HepG2 (cell line): ENCODE data around the gene DLEC1. TPM values are rescaled to one million over a fixed set of nuclear protein-coding genes. Genes with fewer than 3 reads are reported as not detected.
"Not testable (repeated sequence)": the region's sequence is repeated elsewhere in the genome, so short reads cannot be mapped to it uniquely, and the experiment has no call there.

ENCODE experiments used
- ATAC-seq: fragments of 200-7000 bp; cut with Tn5 transposase; 3 replicates; pipeline ENCODE4 v1.9.1; 2020; ENCODE audit warnings: mild to moderate bottlenecking, moderate library complexity
- BruUV-seq: library from RNA; stranded (reverse); fragments of 400-500 nt; replicated peaks from 2 replicates; lab custom pipeline; 2021; lab: Mats Ljungman, UMichigan
- CTCF ChIA-PET: fragments of 300-600 bp; formaldehyde crosslinking; extraction: SDS; loops from one replicate; lab custom pipeline; 2021; ENCODE audit warnings: low total read pairs, inconsistent platforms, low intra/inter-chr PET ratio; lab: Yijun Ruan, JAX
- POLR2A ChIA-PET: fragments of 350-600 bp; sonication (Branson Sonifier 250); formaldehyde crosslinking; loops from one replicate; lab custom pipeline; 2020; ENCODE audit warnings: antibody characterized with exemption, inconsistent platforms; lab: Yijun Ruan, JAX
- DNase-seq: peaks from one replicate; pipeline ENCODE4 v3.0.0-alpha.2; 2015; ENCODE audit warnings: low spot score
- FAIRE-seq: peaks from 3 replicates; lab custom pipeline; 2011; peaks lifted over from hg19 to GRCh38; lab: Jason Lieb, UNC
- H2AFZ ChIP-seq: one replicate; pipeline ENCODE4 v1.6.1; 2011; ENCODE audit warnings: low read length, inconsistent platforms
- H3K27ac ChIP-seq: fragments of 300-600 bp; 3 replicates; pipeline ENCODE4 v1.8.0; 2011; ENCODE audit warnings: mixed run types, mild to moderate bottlenecking, mixed read lengths, low read length, inconsistent platforms; ENCODE audit not compliant: insufficient read depth; ENCODE audit errors: extremely low read length
- H3K27me3 ChIP-seq, 2 experiments: fragments of 200-600 bp in 1 of 2; 2 replicates in 1 of 2; 3 replicates in 1 of 2; pipeline versions ENCODE4 v1.6.0 to v1.8.0; 2011; ENCODE audit warnings: low read length in 2 of 2, mild to moderate bottlenecking in 2 of 2, moderate library complexity in 2 of 2, inconsistent platforms in 1 of 2; ENCODE audit not compliant: insufficient read depth in 2 of 2, control insufficient read depth in 1 of 2
- H3K36me3 ChIP-seq, 2 experiments: fragments of 200-600 bp in 1 of 2; replicated peaks in 1 of 2; 2 replicates in 1 of 2; 3 replicates in 1 of 2; pipeline versions ENCODE4 v1.5.1 to v1.8.0; 2011; ENCODE audit warnings: low read length in 2 of 2, inconsistent platforms in 1 of 2; ENCODE audit not compliant: insufficient read depth in 2 of 2, control insufficient read depth in 1 of 2
- H3K4me1 ChIP-seq: 2 replicates; pipeline ENCODE4 v1.5.1; 2012; ENCODE audit warnings: low read length, inconsistent platforms; ENCODE audit not compliant: insufficient read depth
- H3K4me2 ChIP-seq: 2 replicates; pipeline ENCODE4 v1.6.0; 2011; ENCODE audit warnings: low read depth, low read length, inconsistent platforms
- H3K4me3 ChIP-seq, 3 experiments: fragments of 200-600 bp in 1 of 3; sonication (generic), shearing (Covaris generic) in 1 of 3; replicated peaks in 1 of 3; 2 replicates each; pipeline ENCODE4 v1.5.1; 2011 to 2016; ENCODE audit warnings: low read length in 3 of 3, inconsistent platforms in 2 of 3, low read depth in 2 of 3, mild to moderate bottlenecking in 2 of 3, control low read depth in 1 of 3, mixed read lengths in 1 of 3; ENCODE audit not compliant: insufficient read depth in 1 of 3
- H3K79me2 ChIP-seq: one replicate; pipeline ENCODE4 v1.6.1; 2011; ENCODE audit warnings: low read length, inconsistent platforms; ENCODE audit not compliant: insufficient read depth
- H3K9ac ChIP-seq: 2 replicates; pipeline ENCODE4 v1.6.0; 2011; ENCODE audit warnings: mild to moderate bottlenecking, low read depth, low read length, inconsistent platforms; ENCODE audit not compliant: insufficient read depth
- H3K9me3 ChIP-seq: 2 replicates; pipeline ENCODE4 v1.5.1; 2012; ENCODE audit warnings: mild to moderate bottlenecking, low read length
- H4K20me1 ChIP-seq: 2 replicates; pipeline ENCODE4 v1.6.0; 2011; ENCODE audit warnings: inconsistent platforms, mild to moderate bottlenecking, low read length, moderate library complexity; ENCODE audit not compliant: insufficient read depth
- ARNTL ChIP-seq: sonication (generic); formaldehyde crosslinking; IDR thresholded peaks from 2 replicates; pipeline ENCODE4 v1.4.0; 2020; ENCODE audit warnings: mild to moderate bottlenecking, missing genetic modification reagents
- CEBPG ChIP-seq: IDR thresholded peaks from 2 replicates; pipeline ENCODE4 v1.6.1; 2016
- FOXA1 ChIP-seq, 2 experiments: fragments of 450-650 bp in 1 of 2; sonication (generic) in 1 of 2; formaldehyde crosslinking in 1 of 2; IDR thresholded peaks; 2 replicates each; pipeline versions ENCODE4 v1.4.0 to v1.6.1; 2016 to 2020; ENCODE audit warnings: missing genetic modification reagents in 1 of 2
- FOXA3 ChIP-seq: IDR thresholded peaks from 2 replicates; pipeline ENCODE4 v1.6.1; 2016; ENCODE audit warnings: missing genetic modification reagents, missing compliant biosample characterization
- GFI1 ChIP-seq: sonication (generic); formaldehyde crosslinking; IDR thresholded peaks from 2 replicates; pipeline ENCODE4 v1.5.0; 2020; ENCODE audit warnings: missing genetic modification reagents, mild to moderate bottlenecking, borderline replicate concordance
- HDAC2 ChIP-seq: sonication (generic); formaldehyde crosslinking; IDR thresholded peaks from 2 replicates; pipeline ENCODE4 v1.4.0; 2020; ENCODE audit warnings: missing genetic modification reagents
- HMG20A ChIP-seq: IDR thresholded peaks from 2 replicates; pipeline ENCODE4 v1.6.1; 2016; ENCODE audit warnings: borderline replicate concordance
- IRF2 ChIP-seq: IDR thresholded peaks from 2 replicates; pipeline ENCODE4 v1.6.1; 2018; ENCODE audit warnings: missing genetic modification reagents, missing compliant biosample characterization
- NONO ChIP-seq, 2 experiments: fragments of 450-650 bp in 1 of 2; sonication (generic) in 1 of 2; formaldehyde crosslinking in 1 of 2; IDR thresholded peaks in 1 of 2; conservative IDR thresholded peaks in 1 of 2; 2 replicates each; pipeline versions ENCODE4 v1.6.1 to v1.8.0; 2017 to 2022; ENCODE audit warnings: mild to moderate bottlenecking in 1 of 2, missing genetic modification reagents in 1 of 2, moderate library complexity in 1 of 2
- RBFOX2 ChIP-seq: fragments of 200-400 bp; formaldehyde crosslinking; IDR thresholded peaks from 2 replicates; pipeline ENCODE4 v1.6.1; 2017; ENCODE audit warnings: low read depth, mild to moderate bottlenecking, low read length
- SAP130 ChIP-seq: IDR thresholded peaks from 2 replicates; pipeline ENCODE4 v1.6.1; 2016; ENCODE audit warnings: low read depth
- SIX4 ChIP-seq: sonication (generic); formaldehyde crosslinking; IDR thresholded peaks from 2 replicates; pipeline ENCODE4 v1.4.0; 2020; ENCODE audit warnings: missing genetic modification reagents
- THAP11 ChIP-seq: IDR thresholded peaks from 2 replicates; pipeline ENCODE4 v1.6.1; 2016; ENCODE audit warnings: missing biosample characterization, missing genetic modification reagents
- ZNF317 ChIP-seq: sonication (generic); formaldehyde crosslinking; IDR thresholded peaks from 2 replicates; pipeline ENCODE4 v1.5.0; 2020; ENCODE audit warnings: mild to moderate bottlenecking, missing genetic modification reagents
- ZNF605 ChIP-seq: sonication (generic); formaldehyde crosslinking; IDR thresholded peaks from 2 replicates; pipeline ENCODE4 v1.8.0; 2022; ENCODE audit warnings: mild to moderate bottlenecking, missing genetic modification reagents
- WGBS: methylation state at CpG from one replicate; pipeline ENCODE4 v1.1.6; 2017; ENCODE audit warnings: low lambda C conversion rate; 5-methylcytosine and 5-hydroxymethylcytosine counted together
- in situ Hi-C: cut with HindIII; loops from 2 replicates; pipeline ENCODE4 v1.10.0; 2017; ENCODE audit warnings: low pct_unique_long_range_greater_than_20kb; ENCODE audit not compliant: extremely low pct_ligation_motif_present
- intact Hi-C: fragments of 100-400 bp; cut with micrococcal nuclease; formaldehyde crosslinking; loops from one replicate; pipeline ENCODE4 v1.10.0; 2022; ENCODE audit not compliant: unreplicated experiment
- polyA plus RNA-seq, 8 experiments: library from polyadenylated mRNA; depleted of rRNA in 3 of 8; stranded (reverse) in 7 of 8; unstranded in 1 of 8; fragments of >200 nt; fragmentation: Illumina TruSeq in 4 of 8; extraction: Trizol in 4 of 8; gene quantifications; 2 replicates each; pipeline versions ENCODE4 v1.2.1 to v1.2.3, GENCODE V29; 2011 to 2016; ENCODE audit warnings: low read depth in 4 of 8, missing spikeins in 1 of 8, mixed read lengths in 1 of 8; ENCODE audit not compliant: insufficient read depth in 1 of 8
- total RNA-seq, 5 experiments: library from RNA; depleted of rRNA; stranded (reverse); fragments of >200 nt; fragmentation: Illumina TruSeq; extraction: Trizol; gene quantifications; 2 replicates each; pipeline ENCODE4 v1.2.3, GENCODE V29; 2016; ENCODE audit warnings: low read depth in 1 of 5
- TF ChIP-seq, protein P1 (sequence below), 2 experiments: sonication (generic) in 1 of 2; formaldehyde crosslinking in 1 of 2; IDR thresholded peaks; 2 replicates each; pipeline versions ENCODE4 v1.4.0 to v1.6.1; 2016 to 2020; ENCODE audit warnings: borderline replicate concordance in 1 of 2, low read depth in 1 of 2, mild to moderate bottlenecking in 1 of 2, missing genetic modification reagents in 1 of 2

DLEC1 gene
- total and polyA plus RNA-seq, 2 of the 13 experiments (the other 11 are each of a cell fraction or from before 2014, with no cell fraction given) = 0.09 TPM; not detected in 1

- FAIRE-seq (peak; percentile 67), DNase-seq (peak; percentile 70)
- H3K4me3 ChIP-seq = peak overlapping the region; percentile 85 to 96 (median 89)
- H3K4me2 ChIP-seq = peak overlapping the region; percentile 90
- BruUV-seq; H4K20me1 ChIP-seq; ATAC-seq; H2AFZ ChIP-seq; CTCF ChIA-PET; H3K27me3 ChIP-seq; H3K9me3 ChIP-seq; TF ChIP-seq NONO, FOXA1 (IDR thresholded peaks at IDR 0.05): not testable (repeated sequence)
- peak overlapping the region; percentile 97 for H3K27ac ChIP-seq
- H3K4me1 ChIP-seq = peaks cover 67% of the 10 kb centered on the region
- intact Hi-C loops = loop anchor here (10.0 kb wide), 1 partner anchor 110 kb away; no protein-coding TSS in a partner anchor
- peak overlapping the region; percentile 90 for H3K9ac ChIP-seq
- WGBS = 3% methylated on average over 9 of the region's 10 CpGs
- POLR2A ChIA-PET = interaction anchor here (1.5 to 6.9 kb wide), 6 partner anchors 8 to 321 kb away, joined by 6 to 87 read pairs (median 11); partner anchors contain the start of genes OXSR1 and XYLB
- peaks cover 71% of the 10 kb centered on the region for H3K79me2 ChIP-seq
- in situ Hi-C loops = loop anchor here (25.0 kb wide), 1 partner anchor 328 kb away; the partner anchor contains the start of gene ACVR2B
- H3K36me3 ChIP-seq = peaks cover 6 to 32% of the 10 kb centered on the region in 2 experiments
- TF ChIP-seq THAP11 (CRISPR knock-in tag) (peak; percentile 15; the same call in 1 of the 2 replicates), HDAC2 (CRISPR knock-in tag) (peak; percentile 25; the same call in 1 of the 2 replicates), RBFOX2 (peak; percentile 68), IRF2 (CRISPR knock-in tag) (peak; percentile 55; the same call in 1 of the 2 replicates), ARNTL (CRISPR knock-in tag) (peak; percentile 21; the same call in 1 of the 2 replicates), NONO (CRISPR knock-in tag; conservative IDR thresholded peaks at IDR 0.05) (peak; percentile 40; the same call in 1 of the 2 replicates), CEBPG (CRISPR knock-in tag) (peak; percentile 50), GFI1 (0 out of 2 replicates have a peak, but pooled peaks have one; percentile 50), SIX4 (CRISPR knock-in tag) (0 out of 2 replicates have a peak, but pooled peaks have one; percentile 1), HMG20A (CRISPR knock-in tag) (peak; percentile 27; the same call in 1 of the 2 replicates), FOXA1 (CRISPR knock-in tag; IDR thresholded peaks at IDR 0.05) (peak; percentile 56), SAP130 (CRISPR knock-in tag) (peak; percentile 91), ZNF605 (CRISPR knock-in tag) (peak; percentile 51; the same call in 1 of the 2 replicates), ZNF317 (CRISPR knock-in tag) (peak; percentile 96), FOXA3 (CRISPR knock-in tag) (peak; percentile 76)
- TF ChIP-seq, protein P1, sequence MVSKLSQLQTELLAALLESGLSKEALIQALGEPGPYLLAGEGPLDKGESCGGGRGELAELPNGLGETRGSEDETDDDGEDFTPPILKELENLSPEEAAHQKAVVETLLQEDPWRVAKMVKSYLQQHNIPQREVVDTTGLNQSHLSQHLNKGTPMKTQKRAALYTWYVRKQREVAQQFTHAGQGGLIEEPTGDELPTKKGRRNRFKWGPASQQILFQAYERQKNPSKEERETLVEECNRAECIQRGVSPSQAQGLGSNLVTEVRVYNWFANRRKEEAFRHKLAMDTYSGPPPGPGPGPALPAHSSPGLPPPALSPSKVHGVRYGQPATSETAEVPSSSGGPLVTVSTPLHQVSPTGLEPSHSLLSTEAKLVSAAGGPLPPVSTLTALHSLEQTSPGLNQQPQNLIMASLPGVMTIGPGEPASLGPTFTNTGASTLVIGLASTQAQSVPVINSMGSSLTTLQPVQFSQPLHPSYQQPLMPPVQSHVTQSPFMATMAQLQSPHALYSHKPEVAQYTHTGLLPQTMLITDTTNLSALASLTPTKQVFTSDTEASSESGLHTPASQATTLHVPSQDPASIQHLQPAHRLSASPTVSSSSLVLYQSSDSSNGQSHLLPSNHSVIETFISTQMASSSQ (IDR thresholded peaks at IDR 0.05; ENCODE audit: low read depth) = peak; percentile 82
- TF ChIP-seq, protein P1 (CRISPR knock-in tag; IDR thresholded peaks at IDR 0.05; ENCODE audit: borderline replicate concordance) = peak; percentile 76; the same call in 1 of the 2 replicates
Observed at GRCh38 chr3:38134517-38135143, 95.6 kb downstream of the DLEC1 start.
